ENCODE data around the gene TRIM71. TPM values are rescaled to one million over a fixed set of nuclear protein-coding genes. Genes with fewer than 3 reads are reported as not detected.

Gene TRIM71
- total RNA-seq, 1 donor from 2014 or later = 106 TPM

DNA sequence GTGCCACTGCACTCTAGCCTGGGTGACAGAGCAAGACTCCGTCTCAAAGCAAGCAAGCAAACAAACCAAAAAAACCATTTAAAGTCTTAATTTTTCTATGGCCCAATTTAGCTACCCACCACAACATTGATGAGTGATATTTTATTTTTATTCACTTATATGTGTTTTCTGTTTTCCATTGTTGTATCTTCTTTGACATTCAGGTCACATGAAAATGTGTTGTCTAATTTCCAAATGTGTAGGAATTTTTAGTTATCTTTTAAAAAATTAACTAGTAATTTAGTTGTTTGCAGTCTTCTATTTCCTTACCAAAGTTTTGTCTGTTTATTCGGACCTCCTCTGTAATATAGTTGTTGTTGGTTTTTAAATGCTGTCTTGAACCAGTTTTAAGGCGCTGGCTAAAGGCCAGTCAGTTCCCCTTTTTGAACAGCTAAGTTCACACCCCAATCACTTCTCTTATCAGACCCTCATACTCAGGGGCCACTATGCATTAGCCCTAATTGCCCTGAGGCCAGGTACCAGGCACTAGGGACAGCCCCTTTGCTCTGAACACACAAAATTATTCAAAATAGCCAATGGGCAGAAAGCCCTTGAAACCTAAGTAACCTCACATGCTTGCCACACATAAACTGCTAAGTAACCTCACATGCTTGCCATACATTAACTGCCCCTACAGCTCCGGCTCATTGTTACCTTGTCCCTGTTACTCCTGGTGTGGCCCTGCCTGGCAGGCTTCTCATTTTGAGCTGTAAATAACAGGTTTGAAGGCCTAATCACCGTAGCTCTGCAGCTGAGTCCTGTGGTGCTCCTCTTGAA is 129.4 kb downstream of the TRIM71 start:
- H3K36me3 ChIP-seq = no peaks in the 10 kb centered on the region

More for the DNA sequence above, 129.4 kb downstream of the TRIM71 start:
- Mint-ChIP-seq H3K4me3 (no peak overlapping the region), H3K27me3 (ENCODE audit: insufficient read depth, low read depth) (no peaks in the 10 kb centered on the region), H3K4me1 (no peaks in the 10 kb centered on the region), H3K9me3 (no peaks in the 10 kb centered on the region), H3K27ac (no peak overlapping the region), H3K36me3 (no peaks in the 10 kb centered on the region)
- Histone ChIP-seq H3K4me2 (no peak overlapping the region), H2AFZ (replicated peaks) (no peak overlapping the region), H3K27me3 (no peaks in the 10 kb centered on the region), H3K9ac (no peak overlapping the region), H3K4me3 (no peak overlapping the region), H3K79me2 (ENCODE audit: low read depth) (no peaks in the 10 kb centered on the region), H4K20me1 (ENCODE audit: low read depth) (no peaks in the 10 kb centered on the region), H3K27ac (no peak overlapping the region), H3F3A (ENCODE audit: low read depth) (peaks cover 6% of the 10 kb centered on the region), H3K4me1 (no peaks in the 10 kb centered on the region), H3K9me3 (ENCODE audit: low read depth) (no peaks in the 10 kb centered on the region)
- no peak for TF ChIP-seq EZH2 (IDR thresholded peaks at IDR 0.05)
- DNase-seq (ENCODE audit: low spot score) = no peak

Other genes starting within 250 kb of the TRIM71 start
- 66.4 and 103 TPM in 2 replicates for gene DYNC1LI1, start 247.1 kb upstream of the TRIM71 start, total RNA-seq (ENCODE audit: low replicate concordance)
- gene CNOT10, start 132.8 kb upstream of the TRIM71 start, total RNA-seq (ENCODE audit: low replicate concordance) = 46.2 and 82.9 TPM in 2 replicates
- gene CCR4, start 133.6 kb downstream of the TRIM71 start, total RNA-seq (ENCODE audit: low replicate concordance) = not detected in 2 replicates